HEK293 (cell line): ENCODE results near the gene MRPL14.

Experiments used
- GLI4 ChIP-seq: fragments of 450-650 bp; formaldehyde crosslinking; IDR thresholded peaks from 2 replicates; pipeline ENCODE4 v1.5.1; 2016; ENCODE audit warnings: missing biosample characterization, missing genetic modification characterization
- KLF1 ChIP-seq: fragments of 450-650 bp; formaldehyde crosslinking; IDR thresholded peaks from 2 replicates; pipeline ENCODE4 v1.5.1; 2016; ENCODE audit warnings: missing biosample characterization, missing genetic modification characterization
- KLF10 ChIP-seq: fragments of 450-650 bp; IDR thresholded peaks from 2 replicates; pipeline ENCODE4 v1.5.1; 2018; ENCODE audit warnings: missing biosample characterization, mild to moderate bottlenecking, missing genetic modification characterization
- PATZ1 ChIP-seq: fragments of 450-650 bp; formaldehyde crosslinking; IDR thresholded peaks from 2 replicates; pipeline ENCODE4 v1.5.1; 2016; ENCODE audit warnings: missing biosample characterization, missing genetic modification characterization
- REPIN1 ChIP-seq: fragments of 450-650 bp; formaldehyde crosslinking; IDR thresholded peaks from 2 replicates; pipeline ENCODE4 v1.5.1; 2017; ENCODE audit warnings: missing biosample characterization, missing genetic modification characterization, low read depth
- TRIM28 ChIP-seq: IDR thresholded peaks from 2 replicates; pipeline ENCODE4 v1.6.1; 2011; ENCODE audit warnings: low read length, control low read depth, borderline replicate concordance
- ZBTB21 ChIP-seq: fragments of 450-650 bp; formaldehyde crosslinking; IDR thresholded peaks from 2 replicates; pipeline ENCODE4 v1.5.1; 2017; ENCODE audit warnings: missing biosample characterization, missing genetic modification characterization
- ZBTB48 ChIP-seq: fragments of 450-650 bp; formaldehyde crosslinking; IDR thresholded peaks from 2 replicates; pipeline ENCODE4 v1.5.1; 2016; ENCODE audit warnings: missing biosample characterization, missing genetic modification characterization
- ZNF114 ChIP-seq: fragments of 450-650 bp; formaldehyde crosslinking; IDR thresholded peaks from 2 replicates; pipeline ENCODE4 v1.5.0; 2017; ENCODE audit warnings: missing biosample characterization, missing genetic modification characterization
- ZNF121 ChIP-seq: fragments of 450-650 bp; formaldehyde crosslinking; IDR thresholded peaks from 2 replicates; pipeline ENCODE4 v1.5.1; 2016; ENCODE audit warnings: missing biosample characterization, missing genetic modification characterization
- ZNF16 ChIP-seq: fragments of 450-650 bp; formaldehyde crosslinking; IDR thresholded peaks from 2 replicates; pipeline ENCODE4 v1.5.1; 2016; ENCODE audit warnings: low read depth, missing biosample characterization, missing genetic modification characterization
- ZNF169 ChIP-seq: fragments of 450-650 bp; formaldehyde crosslinking; IDR thresholded peaks from 2 replicates; pipeline ENCODE4 v1.5.1; 2016; ENCODE audit warnings: missing biosample characterization, missing genetic modification characterization
- ZNF274 ChIP-seq, 2 experiments: fragments of 200-500 bp in 1 of 2; fragments of 450-650 bp in 1 of 2; sonication (Bioruptor generic) in 1 of 2; formaldehyde crosslinking in 1 of 2; IDR thresholded peaks; 2 replicates each; pipeline versions ENCODE4 v1.5.1 to v1.6.1; 2014 to 2016; ENCODE audit warnings: borderline replicate concordance in 1 of 2, inconsistent platforms in 1 of 2, low read length in 1 of 2, missing biosample characterization in 1 of 2, missing genetic modification characterization in 1 of 2
- ZNF311 ChIP-seq: fragments of 450-650 bp; formaldehyde crosslinking; IDR thresholded peaks from 2 replicates; pipeline ENCODE4 v1.5.1; 2017; ENCODE audit warnings: missing biosample characterization, missing genetic modification characterization, borderline replicate concordance
- ZNF670 ChIP-seq: fragments of 450-650 bp; formaldehyde crosslinking; IDR thresholded peaks from 2 replicates; pipeline ENCODE4 v1.5.1; 2016; ENCODE audit warnings: missing biosample characterization, missing genetic modification characterization, low read depth
- TF ChIP-seq, protein P1 (sequence below): fragments of 450-650 bp; formaldehyde crosslinking; IDR thresholded peaks from 2 replicates; pipeline ENCODE4; 2016; ENCODE audit warnings: missing biosample characterization, missing genetic modification characterization
- TF ChIP-seq, protein P2 (sequence below): fragments of 450-650 bp; formaldehyde crosslinking; IDR thresholded peaks from 2 replicates; pipeline ENCODE4 v1.5.1; 2016; ENCODE audit warnings: missing biosample characterization, missing genetic modification characterization
- TF ChIP-seq, protein P3 (sequence below): fragments of 450-650 bp; formaldehyde crosslinking; IDR thresholded peaks from 2 replicates; pipeline ENCODE4 v1.5.1; 2016; ENCODE audit warnings: missing biosample characterization, missing genetic modification characterization, low read depth
- TF ChIP-seq, protein P4 (sequence below): fragments of 450-650 bp; formaldehyde crosslinking; IDR thresholded peaks from 2 replicates; pipeline ENCODE4 v1.5.1; 2016; ENCODE audit warnings: missing biosample characterization, missing genetic modification characterization

MRPL14 gene

DNA sequence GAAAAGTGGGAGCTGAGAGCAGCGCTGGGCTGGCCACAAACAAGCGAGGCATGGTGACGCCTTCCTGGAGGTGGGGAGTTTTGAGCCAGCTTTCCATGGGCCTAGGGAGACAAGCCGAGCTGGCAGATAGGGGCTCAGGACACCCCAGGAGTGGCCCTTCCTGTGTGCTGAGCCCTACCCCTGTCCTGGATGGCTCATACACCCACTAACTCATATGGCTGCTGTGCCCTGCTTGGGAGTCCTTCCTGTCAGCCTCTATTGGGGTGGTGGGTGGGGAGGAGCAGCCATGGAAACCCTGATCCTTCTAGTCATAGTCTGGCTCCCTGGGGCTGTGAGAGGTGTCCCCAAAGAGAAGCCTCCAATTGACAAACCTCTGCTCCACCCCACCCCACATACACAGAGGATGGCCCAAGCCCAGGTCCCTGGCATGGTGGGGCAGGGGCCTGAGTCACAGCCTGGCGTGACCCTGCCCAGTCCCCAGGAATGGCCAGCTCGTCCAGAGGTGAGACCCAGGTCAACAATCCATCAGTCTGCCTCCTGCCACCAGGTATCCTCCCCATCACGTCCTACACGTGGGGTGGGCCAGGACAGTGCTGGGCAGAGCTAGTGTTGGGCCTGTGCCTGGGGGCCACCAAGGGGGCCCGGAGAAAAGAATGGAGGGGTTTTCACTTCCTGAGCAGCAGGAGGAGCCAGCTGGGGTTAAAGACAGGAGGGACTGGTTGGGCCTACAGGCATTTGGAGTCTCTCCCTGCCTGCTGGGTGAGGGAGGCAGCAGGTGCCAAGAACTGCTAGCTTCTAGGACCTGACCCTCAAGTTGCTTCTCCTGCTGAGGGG lies 52.2 kb downstream of the MRPL14 start (continued):
- no peak for TF ChIP-seq REPIN1
- TF ChIP-seq ZNF670 (tag by site-specific recombination), result no peak
- TF ChIP-seq ZBTB48 (tag by site-specific recombination), result no peak
- no peak for TF ChIP-seq ZNF169 (tag by site-specific recombination)
- no peak for TF ChIP-seq TRIM28
- no peak for TF ChIP-seq KLF1
- TF ChIP-seq ZNF114 (tag by site-specific recombination), result no peak
- no peak for TF ChIP-seq PATZ1
- TF ChIP-seq, protein P1, sequence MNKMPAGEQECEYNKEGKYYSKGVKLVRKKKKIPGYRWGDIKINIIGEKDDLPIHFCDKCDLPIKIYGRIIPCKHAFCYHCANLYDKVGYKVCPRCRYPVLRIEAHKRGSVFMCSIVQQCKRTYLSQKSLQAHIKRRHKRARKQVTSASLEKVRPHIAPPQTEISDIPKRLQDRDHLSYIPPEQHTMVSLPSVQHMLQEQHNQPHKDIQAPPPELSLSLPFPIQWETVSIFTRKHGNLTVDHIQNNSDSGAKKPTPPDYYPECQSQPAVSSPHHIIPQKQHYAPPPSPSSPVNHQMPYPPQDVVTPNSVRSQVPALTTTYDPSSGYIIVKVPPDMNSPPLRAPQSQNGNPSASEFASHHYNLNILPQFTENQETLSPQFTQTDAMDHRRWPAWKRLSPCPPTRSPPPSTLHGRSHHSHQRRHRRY (tag by site-specific recombination), result no peak
- TF ChIP-seq, protein P2, sequence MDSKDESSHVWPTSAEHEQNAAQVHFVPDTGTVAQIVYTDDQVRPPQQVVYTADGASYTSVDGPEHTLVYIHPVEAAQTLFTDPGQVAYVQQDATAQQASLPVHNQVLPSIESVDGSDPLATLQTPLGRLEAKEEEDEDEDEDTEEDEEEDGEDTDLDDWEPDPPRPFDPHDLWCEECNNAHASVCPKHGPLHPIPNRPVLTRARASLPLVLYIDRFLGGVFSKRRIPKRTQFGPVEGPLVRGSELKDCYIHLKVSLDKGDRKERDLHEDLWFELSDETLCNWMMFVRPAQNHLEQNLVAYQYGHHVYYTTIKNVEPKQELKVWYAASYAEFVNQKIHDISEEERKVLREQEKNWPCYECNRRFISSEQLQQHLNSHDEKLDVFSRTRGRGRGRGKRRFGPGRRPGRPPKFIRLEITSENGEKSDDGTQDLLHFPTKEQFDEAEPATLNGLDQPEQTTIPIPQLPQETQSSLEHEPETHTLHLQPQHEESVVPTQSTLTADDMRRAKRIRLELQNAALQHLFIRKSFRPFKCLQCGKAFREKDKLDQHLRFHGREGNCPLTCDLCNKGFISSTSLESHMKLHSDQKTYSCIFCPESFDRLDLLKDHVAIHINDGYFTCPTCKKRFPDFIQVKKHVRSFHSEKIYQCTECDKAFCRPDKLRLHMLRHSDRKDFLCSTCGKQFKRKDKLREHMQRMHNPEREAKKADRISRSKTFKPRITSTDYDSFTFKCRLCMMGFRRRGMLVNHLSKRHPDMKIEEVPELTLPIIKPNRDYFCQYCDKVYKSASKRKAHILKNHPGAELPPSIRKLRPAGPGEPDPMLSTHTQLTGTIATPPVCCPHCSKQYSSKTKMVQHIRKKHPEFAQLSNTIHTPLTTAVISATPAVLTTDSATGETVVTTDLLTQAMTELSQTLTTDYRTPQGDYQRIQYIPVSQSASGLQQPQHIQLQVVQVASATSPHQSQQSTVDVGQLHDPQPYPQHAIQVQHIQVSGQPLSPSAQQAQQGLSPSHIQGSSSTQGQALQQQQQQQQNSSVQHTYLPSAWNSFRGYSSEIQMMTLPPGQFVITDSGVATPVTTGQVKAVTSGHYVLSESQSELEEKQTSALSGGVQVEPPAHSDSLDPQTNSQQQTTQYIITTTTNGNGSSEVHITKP, result peak; percentile 90
- TF ChIP-seq KLF10 (tag by site-specific recombination), result no peak
- no peak for TF ChIP-seq ZNF274 (IDR thresholded peaks at IDR 0.05; ENCODE audit: low read length)
- no peak for TF ChIP-seq ZNF274 (tag by site-specific recombination; IDR thresholded peaks at IDR 0.05; ENCODE audit: borderline replicate concordance)
- no peak for TF ChIP-seq ZBTB21 (tag by site-specific recombination)
- no peak for TF ChIP-seq GLI4 (tag by site-specific recombination)
- TF ChIP-seq, protein P3, sequence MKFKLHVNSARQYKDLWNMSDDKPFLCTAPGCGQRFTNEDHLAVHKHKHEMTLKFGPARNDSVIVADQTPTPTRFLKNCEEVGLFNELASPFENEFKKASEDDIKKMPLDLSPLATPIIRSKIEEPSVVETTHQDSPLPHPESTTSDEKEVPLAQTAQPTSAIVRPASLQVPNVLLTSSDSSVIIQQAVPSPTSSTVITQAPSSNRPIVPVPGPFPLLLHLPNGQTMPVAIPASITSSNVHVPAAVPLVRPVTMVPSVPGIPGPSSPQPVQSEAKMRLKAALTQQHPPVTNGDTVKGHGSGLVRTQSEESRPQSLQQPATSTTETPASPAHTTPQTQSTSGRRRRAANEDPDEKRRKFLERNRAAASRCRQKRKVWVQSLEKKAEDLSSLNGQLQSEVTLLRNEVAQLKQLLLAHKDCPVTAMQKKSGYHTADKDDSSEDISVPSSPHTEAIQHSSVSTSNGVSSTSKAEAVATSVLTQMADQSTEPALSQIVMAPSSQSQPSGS (tag by site-specific recombination), result no peak
- no peak for TF ChIP-seq ZNF16 (tag by site-specific recombination)
- TF ChIP-seq, protein P4, sequence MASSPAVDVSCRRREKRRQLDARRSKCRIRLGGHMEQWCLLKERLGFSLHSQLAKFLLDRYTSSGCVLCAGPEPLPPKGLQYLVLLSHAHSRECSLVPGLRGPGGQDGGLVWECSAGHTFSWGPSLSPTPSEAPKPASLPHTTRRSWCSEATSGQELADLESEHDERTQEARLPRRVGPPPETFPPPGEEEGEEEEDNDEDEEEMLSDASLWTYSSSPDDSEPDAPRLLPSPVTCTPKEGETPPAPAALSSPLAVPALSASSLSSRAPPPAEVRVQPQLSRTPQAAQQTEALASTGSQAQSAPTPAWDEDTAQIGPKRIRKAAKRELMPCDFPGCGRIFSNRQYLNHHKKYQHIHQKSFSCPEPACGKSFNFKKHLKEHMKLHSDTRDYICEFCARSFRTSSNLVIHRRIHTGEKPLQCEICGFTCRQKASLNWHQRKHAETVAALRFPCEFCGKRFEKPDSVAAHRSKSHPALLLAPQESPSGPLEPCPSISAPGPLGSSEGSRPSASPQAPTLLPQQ (tag by site-specific recombination), result no peak
- 0 out of 2 replicates have a peak, but pooled peaks have one; percentile 5 for TF ChIP-seq ZNF121
- no peak for TF ChIP-seq ZNF311 (tag by site-specific recombination)
